Breast epithelium (tissue), 4 donors: ENCODE data around the gene CCDC121. TPM values are rescaled to one million over a fixed set of nuclear protein-coding genes. Genes with fewer than 3 reads are reported as not detected.

Experiments
- DNase-seq, 2 donors: peaks; one replicate each; pipeline ENCODE4 v3.0.0-alpha.2; 2019; ENCODE audit warnings: low spot score in 2 of 2
- H3K27ac ChIP-seq, 2 donors: fragments of 200-600 bp; sonication (generic) in 1 of 2; one replicate each; pipeline ENCODE4 v1.5.1; 2016 to 2019; ENCODE audit warnings: mild to moderate bottlenecking in 1 of 2
- H3K27me3 ChIP-seq, 2 donors: fragments of 200-600 bp; sonication (generic) in 1 of 2; one replicate each; pipeline versions ENCODE4 v1.5.1 to v1.6.0; 2017 to 2019; ENCODE audit warnings: control low read depth in 1 of 2, mild to moderate bottlenecking in 1 of 2
- H3K36me3 ChIP-seq: fragments of 200-600 bp; one replicate; pipeline ENCODE4 v1.5.1; 2019
- H3K4me1 ChIP-seq, 2 donors: fragments of 200-600 bp; sonication (generic); one replicate each; pipeline ENCODE4 v1.5.1; 2016 to 2019; ENCODE audit warnings: control low read depth in 1 of 2
- H3K4me3 ChIP-seq, 3 donors: fragments of 200-600 bp; sonication (generic); 1 replicate in 2 of 3; 2 replicates in 1 of 3; pipeline ENCODE4 v1.5.1; 2016 to 2019; ENCODE audit warnings: mild to moderate bottlenecking in 3 of 3, moderate library complexity in 2 of 3
- H3K9me3 ChIP-seq, 2 donors: fragments of 200-600 bp; sonication (generic) in 1 of 2; one replicate each; pipeline ENCODE4 v1.5.1; 2016 to 2019; ENCODE audit warnings: control low read depth in 1 of 2
- CTCF ChIP-seq, 3 donors: fragments of 450-650 bp; IDR thresholded peaks; one replicate each; pipeline ENCODE4 v1.5.1; 2016 to 2017; ENCODE audit warnings: antibody characterized with exemption in 3 of 3, mild to moderate bottlenecking in 3 of 3, moderate library complexity in 3 of 3
- POLR2A ChIP-seq: fragments of 450-650 bp; IDR thresholded peaks from one replicate; pipeline ENCODE4 v1.6.1; 2016; ENCODE audit warnings: antibody characterized with exemption, mild to moderate bottlenecking, moderate library complexity
- POLR2AphosphoS5 ChIP-seq, 3 donors: sonication (generic); formaldehyde crosslinking; IDR thresholded peaks; one replicate each; pipeline ENCODE4 v1.6.1; 2017; ENCODE audit warnings: antibody characterized with exemption in 3 of 3
- intact Hi-C: fragments of 100-400 bp; cut with DNase I; formaldehyde crosslinking; loops from one replicate; pipeline ENCODE4 v1.15.1; 2023; ENCODE audit warnings: low total_unique reads
- total RNA-seq, 3 donors: library from RNA; depleted of rRNA; stranded (reverse); fragments of >200 nt; gene quantifications; one replicate each; pipeline ENCODE4 v1.1.0, GENCODE V29; 2016

The CCDC121 gene
- total RNA-seq, 3 donors from 2014 or later: 4.9 to 8.9 (median 5.1) TPM

- TF ChIP-seq POLR2A (no peak), POLR2AphosphoS5 (IDR thresholded peaks at IDR 0.05) (no peak), CTCF (IDR thresholded peaks at IDR 0.05) (no peak)
Measured at GRCh38 chr2:27582129-27582694, 46.6 kb downstream of the CCDC121 start.

GRCh38 chr2:27581417-27582128 lies 47.2 kb downstream of the CCDC121 start:
- TF ChIP-seq CTCF (IDR thresholded peaks at IDR 0.05): no peak
- no peak for TF ChIP-seq POLR2A
- no peak for TF ChIP-seq POLR2AphosphoS5 (IDR thresholded peaks at IDR 0.05)
- no peaks in the 10 kb centered on the region for H3K27me3 ChIP-seq
- intact Hi-C loops: no loop called here
- H3K4me1 ChIP-seq: no peaks in the 10 kb centered on the region
- no peaks in the 10 kb centered on the region for H3K36me3 ChIP-seq
- H3K9me3 ChIP-seq: peaks cover 27 to 28% of the 10 kb centered on the region in 2 donors
- no peak for DNase-seq
- H3K27ac ChIP-seq: no peak overlapping the region
- H3K4me3 ChIP-seq: no peak overlapping the region

More at GRCh38 chr2:27582129-27582694, 46.6 kb downstream of the CCDC121 start:
- DNase-seq: no peak
- Histone ChIP-seq H3K4me1 (no peaks in the 10 kb centered on the region), H3K4me3 (peak overlapping the region; percentile 65 to 73 (median 70)), H3K36me3 (no peaks in the 10 kb centered on the region), H3K9me3 (peaks cover 20 to 22% of the 10 kb centered on the region in 2 donors), H3K27me3 (no peaks in the 10 kb centered on the region), H3K27ac (peak overlapping the region; percentile 74 to 78)
- intact Hi-C loops: no loop called here

Other genes starting within 250 kb of the CCDC121 start
- gene ZNF513, start 248.3 kb downstream of the CCDC121 start, total RNA-seq: 10 to 100 TPM in 2 of 3 donors, 1 to 10 TPM in 1; 5.9 to 22.5 (median 15.7) TPM
- 10 to 100 TPM; 46.2 to 59.0 (median 54.4) TPM for gene PPM1G, start 219.4 kb downstream of the CCDC121 start, total RNA-seq
- 10 to 100 TPM; 70.5 to 87.5 (median 80.3) TPM for gene NRBP1, start 200.4 kb downstream of the CCDC121 start, total RNA-seq
- 10 to 100 TPM in 2 of 3 donors, 1 to 10 TPM in 1; 3.8 to 31.2 (median 14.7) TPM for gene KRTCAP3, start 186.6 kb downstream of the CCDC121 start, total RNA-seq
- 10 to 100 TPM; 28.2 to 51.5 (median 32.1) TPM for gene IFT172, start 139.3 kb downstream of the CCDC121 start, total RNA-seq
- gene FNDC4, start 133.8 kb downstream of the CCDC121 start, total RNA-seq: 10 to 100 TPM; 12.4 to 57.7 (median 57.3) TPM
- 1 to 10 TPM in 2 of 3 donors, not detected in 1; 1.8 to 3.9 TPM for gene GCKR, start 132.2 kb downstream of the CCDC121 start, total RNA-seq
- 10 to 100 TPM; 28.8 to 42.7 (median 39.7) TPM for gene ZNF512, start 46.0 kb downstream of the CCDC121 start, total RNA-seq
- gene GPN1, start within 50 bp of the CCDC121 start, total RNA-seq: 10 to 100 TPM; 24.2 to 30.3 (median 25.6) TPM
- gene SUPT7L, start 34.6 kb upstream of the CCDC121 start, total RNA-seq: 10 to 100 TPM; 21.4 to 34.2 (median 25.9) TPM
- gene SLC4A1AP, start 34.9 kb upstream of the CCDC121 start, total RNA-seq: 10 to 100 TPM; 23.3 to 27.1 (median 24.3) TPM
- 10 to 100 TPM; 88.2 to 93.3 (median 89.7) TPM for gene MRPL33, start 142.7 kb upstream of the CCDC121 start, total RNA-seq